GM19463 (cell line): Measurements from ENCODE around the gene AFG3L2.

Experiments used
- ATAC-seq: cut with Tn5 transposase; IDR thresholded peaks from one replicate; pipeline ENCODE4 v1.9.1; 2021; ENCODE audit warnings: mild to moderate bottlenecking, moderate library complexity; ENCODE audit not compliant: unreplicated experiment

The AFG3L2 gene

GRCh38 chr18:12306752-12307700, 70.0 kb downstream of the AFG3L2 start:
- no peak for ATAC-seq

- no peak for ATAC-seq
Measured at GRCh38 chr18:12305930-12306629, 70.9 kb downstream of the AFG3L2 start.

- ATAC-seq = no peak
Measured at GRCh38 chr18:12305211-12305610, 71.8 kb downstream of the AFG3L2 start.

GRCh38 chr18:12304351-12305210, 72.4 kb downstream of the AFG3L2 start:
- ATAC-seq = no peak

- ATAC-seq = no peak
Measured at GRCh38 chr18:12302391-12303147, 74.5 kb downstream of the AFG3L2 start.

- ATAC-seq = no peak
Measured at GRCh38 chr18:12301263-12302005, 75.6 kb downstream of the AFG3L2 start.

GRCh38 chr18:12299862-12300261, 77.2 kb downstream of the AFG3L2 start:
- ATAC-seq = no peak

- ATAC-seq = no peak
Measured at GRCh38 chr18:12296457-12296856, 80.6 kb downstream of the AFG3L2 start.

- no peak for ATAC-seq
Measured at GRCh38 chr18:12296087-12296403, 81.0 kb downstream of the AFG3L2 start.

- ATAC-seq = no peak
Measured at GRCh38 chr18:12295389-12296086, 81.5 kb downstream of the AFG3L2 start.

GRCh38 chr18:12293831-12294230, 83.2 kb downstream of the AFG3L2 start:
- ATAC-seq = no peak

- no peak for ATAC-seq
Measured at GRCh38 chr18:12291690-12292089, 85.3 kb downstream of the AFG3L2 start.

GRCh38 chr18:12291161-12291560, 85.9 kb downstream of the AFG3L2 start:
- ATAC-seq = no peak

- ATAC-seq = no peak
Measured at GRCh38 chr18:12290086-12290485, 86.9 kb downstream of the AFG3L2 start.

GRCh38 chr18:12288403-12288755, 88.6 kb downstream of the AFG3L2 start:
- ATAC-seq = no peak

- no peak for ATAC-seq
Measured at GRCh38 chr18:12287684-12288402, 89.2 kb downstream of the AFG3L2 start.

- ATAC-seq = no peak
Measured at GRCh38 chr18:12287131-12287681, 89.8 kb downstream of the AFG3L2 start.

- ATAC-seq = no peak
Measured at GRCh38 chr18:12283666-12284065, 93.4 kb downstream of the AFG3L2 start.
